HG02798 (cell line): ENCODE results near the gene MST1.
A peak's percentile ranks its signal among the peaks of the same experiment; 100 is the strongest.

ENCODE experiments used
- ATAC-seq: cut with Tn5 transposase; IDR thresholded peaks from one replicate; pipeline ENCODE4 v1.9.1; 2021; ENCODE audit warnings: mild to moderate bottlenecking; ENCODE audit not compliant: unreplicated experiment, poor library complexity

Gene MST1

DNA sequence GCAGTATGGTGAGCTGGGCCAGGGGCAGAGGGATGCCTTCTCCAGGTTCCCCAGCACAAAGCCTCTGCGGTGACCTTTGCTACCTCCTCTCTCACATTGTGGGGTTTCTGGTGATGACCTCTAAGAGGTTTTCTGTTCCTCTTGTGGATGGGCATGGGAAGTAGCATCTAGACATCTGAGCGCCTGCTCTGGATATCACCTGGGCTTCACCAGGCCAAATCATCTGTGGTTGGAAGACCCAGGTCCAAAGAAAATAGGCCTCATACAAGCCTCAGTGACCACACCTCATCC lies 8.1 kb downstream of the MST1 start:
- no peak for ATAC-seq

DNA sequence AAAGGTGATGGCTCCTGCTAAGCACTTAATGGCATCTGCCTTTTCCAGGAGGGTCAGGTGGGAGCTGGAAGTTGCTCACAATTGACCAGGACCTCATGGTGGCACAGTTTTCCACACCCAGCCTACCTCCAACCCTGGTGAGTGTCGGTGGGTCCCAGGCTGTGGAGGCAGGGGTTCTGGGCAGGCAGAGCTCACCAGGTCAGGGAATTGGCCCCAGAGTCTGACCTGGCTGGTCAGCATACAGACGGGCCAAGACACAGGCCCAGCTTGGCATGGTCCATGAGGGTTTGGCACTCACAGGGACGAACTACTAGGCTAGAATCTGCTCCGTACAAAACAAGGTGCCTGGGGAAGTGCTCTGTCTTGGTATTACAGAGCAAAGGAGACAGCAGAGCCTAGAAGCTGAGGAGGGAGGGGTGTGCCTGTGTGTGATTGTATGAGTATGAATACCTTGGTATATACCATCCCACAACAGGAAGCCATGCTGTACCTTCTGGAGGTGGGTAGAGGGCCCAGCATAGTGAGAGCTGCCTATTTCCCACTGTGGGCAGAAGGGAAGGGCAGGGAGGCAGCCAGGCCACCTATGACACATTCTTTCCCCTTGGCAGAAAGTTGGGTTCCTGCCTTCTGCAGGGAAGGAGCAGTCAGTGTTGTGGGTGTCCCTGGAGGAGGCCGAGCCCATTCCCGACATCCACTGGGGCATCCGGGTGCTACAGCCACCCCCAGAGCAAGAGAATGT lies 8.6 kb downstream of the MST1 start:
- ATAC-seq = no peak

- ATAC-seq = no peak
Observed at GRCh38 chr3:49675912-49676311, 13.4 kb downstream of the MST1 start.

DNA sequence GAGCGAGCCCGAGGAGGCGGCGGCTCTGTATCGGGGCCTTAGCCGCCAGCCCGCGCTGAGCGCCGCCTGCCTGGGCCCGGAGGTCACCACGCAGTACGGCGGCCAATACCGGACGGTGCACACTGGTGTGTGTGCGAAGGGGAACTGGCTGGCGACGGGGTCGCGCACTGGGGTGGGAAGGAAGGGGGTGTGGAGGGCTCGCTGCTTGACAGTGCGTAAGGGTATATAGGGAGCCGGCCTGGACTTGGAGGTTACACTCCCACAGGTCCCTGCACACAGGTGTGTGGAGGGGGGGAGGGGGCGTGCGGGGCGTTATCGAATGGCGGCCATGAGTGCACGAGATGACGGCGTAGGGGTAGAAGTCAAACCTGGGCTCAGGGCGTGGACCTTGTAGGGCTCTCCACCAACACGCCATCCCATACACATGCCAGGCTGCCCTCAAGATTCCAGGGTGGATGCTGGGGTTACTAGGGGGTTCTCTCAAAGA lies 14.7 kb downstream of the MST1 start:
- ATAC-seq = peak; percentile 24

GRCh38 chr3:49673715-49674496 lies 15.4 kb downstream of the MST1 start, which contains the start of gene APEH:
TSS of gene APEH (plus strand) at chr3:49674351. CDS start at chr3:49674402, 51 bp downstream.
- ATAC-seq = peak; percentile 82

GRCh38 chr3:49673121-49673714 lies 16.1 kb downstream of the MST1 start:
- ATAC-seq = peak; percentile 1

DNA sequence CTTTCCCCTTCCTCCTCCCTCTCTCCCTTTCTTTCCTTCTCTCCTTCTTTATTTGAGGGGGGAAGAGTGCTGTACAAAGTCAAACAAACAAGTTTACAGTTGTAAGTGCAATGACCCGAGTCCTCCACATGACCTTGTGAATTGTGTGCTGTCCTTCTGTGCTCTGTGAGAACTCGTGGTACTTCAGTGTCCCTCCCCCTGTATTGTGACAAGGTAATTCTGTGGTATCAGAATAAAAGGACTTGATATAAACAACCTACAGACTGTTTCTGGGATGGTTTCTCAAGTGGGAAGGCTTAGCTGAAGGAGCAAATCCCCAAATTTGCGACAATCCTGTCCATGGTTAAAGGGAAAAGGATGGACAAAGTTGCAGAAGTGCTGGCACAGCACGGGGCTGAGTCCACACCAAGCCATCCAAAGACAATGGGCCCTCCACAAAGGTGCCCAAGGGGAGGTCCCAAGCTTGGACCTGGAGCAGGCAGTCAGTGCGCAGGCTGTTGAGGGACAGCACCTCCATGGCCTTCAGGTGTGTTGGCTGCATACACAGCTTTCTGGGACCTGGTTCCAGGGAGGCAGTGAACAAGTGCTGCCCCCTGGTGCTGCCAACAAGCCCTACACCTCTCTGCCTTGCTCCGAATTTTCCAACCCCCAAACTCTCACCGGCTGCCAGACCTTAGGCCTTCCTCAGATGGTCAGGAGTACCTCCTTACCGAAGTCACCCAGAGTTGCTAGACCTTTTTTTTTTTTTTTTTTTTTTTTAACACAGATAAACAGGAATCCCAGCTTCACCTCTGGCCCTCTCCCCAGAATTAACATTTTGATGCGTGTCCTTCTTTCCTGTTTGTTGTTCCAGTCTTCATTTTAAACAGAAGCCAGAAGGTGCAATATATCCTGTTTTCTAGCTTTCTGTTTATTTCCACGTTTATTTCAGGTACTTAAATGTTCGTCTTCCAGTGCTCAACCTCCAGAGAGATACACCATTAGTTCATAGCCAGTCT lies 17.7 kb downstream of the MST1 start:
- ATAC-seq = peak; percentile 17

DNA sequence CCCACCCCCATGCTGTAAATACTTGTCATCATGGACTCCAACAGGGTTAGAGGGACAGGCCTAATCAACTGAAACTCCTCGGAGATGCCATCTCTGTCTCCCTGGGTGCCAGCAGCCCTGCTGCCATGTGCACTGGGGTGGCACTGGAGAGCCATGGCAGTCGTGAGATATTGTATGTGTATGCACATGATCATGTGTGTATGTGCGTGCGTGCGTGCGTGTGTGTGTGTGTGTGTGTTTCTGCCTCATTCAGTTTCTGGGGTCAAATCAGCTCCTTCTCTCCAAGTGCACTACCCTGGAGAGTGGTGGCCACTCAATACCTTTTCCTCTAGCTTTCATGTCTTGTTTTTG lies 18.4 kb downstream of the MST1 start:
- ATAC-seq = no peak

DNA sequence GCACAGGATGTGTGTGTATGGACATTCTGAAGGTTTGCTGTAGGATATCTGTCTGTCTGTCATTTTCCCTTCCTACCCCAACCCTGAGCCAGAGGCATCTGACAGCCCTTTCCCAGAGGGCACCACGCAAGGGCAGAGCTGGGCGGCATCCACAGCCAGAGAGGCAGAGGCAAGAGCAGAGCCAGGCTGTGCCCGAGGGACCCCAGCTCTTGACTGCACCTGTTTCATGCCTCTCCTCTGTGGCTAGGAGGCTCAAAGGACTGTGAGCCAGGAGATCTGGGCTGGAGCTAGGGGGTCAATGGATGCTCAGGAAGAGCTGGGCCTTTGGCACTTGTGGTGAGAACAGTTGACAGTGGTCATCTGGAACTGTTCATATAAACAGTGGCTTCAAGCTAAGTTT lies 19.9 kb downstream of the MST1 start:
- no peak for ATAC-seq

- ATAC-seq = no peak
Observed at GRCh38 chr3:49668861-49669260, 20.4 kb downstream of the MST1 start.

- ATAC-seq = no peak
Observed at GRCh38 chr3:49668414-49668797, 20.9 kb downstream of the MST1 start.

- ATAC-seq = no peak
Observed at GRCh38 chr3:49667701-49668413, 21.4 kb downstream of the MST1 start.

- ATAC-seq = no peak
Observed at GRCh38 chr3:49666592-49666991, 22.7 kb downstream of the MST1 start.

DNA sequence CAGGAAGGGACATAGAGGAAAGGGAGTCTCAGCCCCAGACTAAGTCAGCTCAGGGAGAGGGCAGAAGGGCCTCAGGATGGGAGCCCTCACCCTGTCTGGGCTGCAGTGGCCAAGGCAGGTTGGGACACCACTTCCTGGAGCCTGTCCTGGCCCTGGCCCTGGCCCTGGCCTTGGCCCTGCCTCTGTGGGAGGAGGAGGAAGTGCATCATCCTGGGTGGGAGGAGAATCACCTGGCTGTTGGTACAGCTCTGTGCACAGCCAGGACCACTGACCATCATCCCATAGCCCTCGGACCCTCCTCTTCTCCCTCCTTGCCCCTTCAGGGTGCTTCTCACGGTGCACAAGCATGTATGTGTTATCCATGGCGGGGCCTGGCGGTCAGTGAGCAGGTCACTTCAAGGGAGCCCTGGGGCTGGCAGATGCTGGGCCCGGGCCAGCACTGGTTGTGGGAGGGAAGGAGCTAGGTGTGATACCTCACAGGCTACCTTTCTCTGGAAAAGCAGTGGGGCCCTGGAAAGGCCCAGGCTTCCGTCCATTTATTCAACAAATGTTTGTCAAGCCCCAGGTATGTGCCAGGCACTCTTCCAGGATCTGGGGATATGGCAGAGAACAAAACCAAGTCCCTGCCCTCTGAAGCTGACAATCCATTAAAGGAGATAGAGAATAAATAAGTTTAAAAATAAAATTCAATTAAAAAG lies 23.3 kb downstream of the MST1 start:
- ATAC-seq = no peak

- no peak for ATAC-seq
Observed at GRCh38 chr3:49664300-49664699, 25.0 kb downstream of the MST1 start.

DNA sequence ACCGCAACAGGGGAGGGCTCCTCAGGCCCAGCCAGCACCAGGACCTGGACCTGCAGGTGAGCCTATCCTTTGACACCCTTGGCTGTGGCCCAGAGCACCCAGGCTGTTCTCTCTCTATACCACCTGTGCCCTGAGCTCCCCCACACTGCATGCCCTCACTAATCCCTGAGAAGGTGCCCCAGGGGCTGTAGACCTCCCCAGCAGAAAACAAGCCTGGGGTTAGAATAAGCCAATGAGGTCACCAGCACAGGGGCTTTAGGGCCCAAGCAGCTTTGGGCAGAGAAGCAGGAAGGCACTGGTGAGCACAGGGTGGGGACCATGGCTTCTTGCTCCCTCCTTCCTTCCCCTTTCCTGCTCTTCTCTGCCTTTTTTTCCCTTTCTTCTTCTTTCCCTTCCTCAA lies 25.4 kb downstream of the MST1 start:
- no peak for ATAC-seq

DNA sequence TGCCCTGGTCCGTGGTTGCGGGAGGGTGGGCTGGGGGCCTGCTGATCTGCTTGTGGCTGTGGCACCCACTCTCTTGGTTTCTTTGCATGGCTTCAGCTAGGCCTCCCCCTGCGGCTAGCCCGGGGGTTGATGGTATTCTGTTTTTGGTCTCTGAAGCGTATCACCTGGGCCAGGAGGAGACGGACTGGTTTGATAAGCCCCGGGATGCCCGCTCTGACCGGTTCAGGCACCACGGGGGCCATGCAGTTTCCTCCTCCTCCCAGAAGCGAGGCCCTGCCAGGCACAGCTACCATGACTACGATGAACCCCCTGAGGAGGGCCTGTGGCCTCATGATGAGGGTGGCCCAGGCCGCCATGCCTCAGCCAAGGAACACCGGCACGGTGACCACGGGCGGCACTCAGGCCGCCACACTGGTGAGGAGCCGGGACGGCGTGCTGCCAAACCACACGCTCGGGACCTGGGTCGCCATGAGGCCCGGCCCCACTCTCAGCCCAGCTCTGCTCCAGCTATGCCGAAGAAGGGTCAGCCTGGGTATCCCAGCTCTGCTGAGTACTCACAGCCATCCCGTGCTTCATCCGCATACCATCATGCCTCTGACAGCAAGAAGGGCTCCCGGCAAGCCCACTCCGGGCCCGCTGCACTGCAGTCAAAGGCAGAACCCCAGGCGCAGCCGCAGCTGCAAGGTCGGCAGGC lies 26.4 kb downstream of the MST1 start:
- ATAC-seq = no peak

DNA sequence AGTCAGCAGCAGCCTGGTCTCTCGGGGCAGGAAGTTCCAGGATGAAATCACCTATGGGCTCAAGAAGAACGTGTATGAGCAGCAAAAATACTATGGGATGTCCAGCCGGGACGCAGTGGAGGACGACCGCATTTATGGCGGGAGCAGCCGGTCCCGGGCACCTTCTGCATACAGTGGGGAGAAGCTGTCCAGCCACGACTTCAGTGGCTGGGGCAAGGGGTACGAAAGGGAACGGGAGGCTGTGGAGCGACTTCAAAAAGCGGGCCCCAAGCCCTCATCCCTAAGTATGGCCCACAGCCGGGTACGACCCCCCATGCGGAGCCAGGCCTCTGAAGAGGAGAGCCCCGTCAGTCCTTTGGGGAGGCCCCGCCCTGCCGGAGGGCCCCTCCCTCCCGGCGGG lies 27.3 kb downstream of the MST1 start:
- ATAC-seq = no peak

DNA sequence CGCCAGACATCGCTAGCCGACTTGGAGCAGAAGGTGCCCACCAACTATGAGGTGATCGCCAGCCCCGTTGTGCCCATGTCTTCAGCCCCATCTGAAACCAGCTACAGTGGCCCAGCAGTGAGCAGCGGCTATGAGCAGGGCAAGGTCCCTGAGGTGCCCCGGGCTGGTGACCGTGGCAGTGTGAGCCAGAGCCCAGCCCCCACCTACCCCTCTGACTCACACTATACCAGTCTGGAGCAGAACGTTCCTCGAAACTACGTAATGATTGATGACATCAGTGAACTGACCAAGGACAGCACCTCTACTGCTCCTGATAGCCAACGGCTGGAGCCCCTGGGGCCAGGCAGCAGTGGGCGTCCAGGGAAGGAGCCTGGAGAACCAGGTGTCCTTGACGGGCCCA lies 28.0 kb downstream of the MST1 start:
- no peak for ATAC-seq
